Stimulated activated effector memory CD8-positive, alpha-beta T cell treated with anti-CD3 and anti-CD28 coated beads, Interleukin-12 subunit alpha, Interleukin-12 subunit beta, amount 100 ng/mL, for 72 hours (primary cell): ENCODE results near the gene IRF9.
A peak's percentile ranks its signal among the peaks of the same experiment; 100 is the strongest.

Experiments used
- ATAC-seq: fragments of 150-1000 bp; cut with Tn5 transposase; 2 replicates; pipeline ENCODE4 v1.10.0; 2021
- DNase-seq, 2 donors: peaks; one replicate each; pipeline ENCODE4 v3.0.0; 2021 to 2022; ENCODE audit warnings: low spot score in 2 of 2
- H3K27ac Mint-ChIP-seq: one replicate; pipeline ENCODE4 v1.8.0; 2022; ENCODE audit warnings: mild to moderate bottlenecking, mixed read lengths
- H3K36me3 Mint-ChIP-seq: one replicate; pipeline ENCODE4 v1.8.0; 2022; ENCODE audit warnings: mild to moderate bottlenecking, mixed read lengths
- H3K4me1 Mint-ChIP-seq: one replicate; pipeline ENCODE4 v1.8.0; 2022; ENCODE audit warnings: mixed read lengths
- H3K4me3 Mint-ChIP-seq: one replicate; pipeline ENCODE4 v1.8.0; 2022; ENCODE audit warnings: mild to moderate bottlenecking, mixed read lengths
- H3K9me3 Mint-ChIP-seq: one replicate; pipeline ENCODE4 v1.8.0; 2022; ENCODE audit warnings: mixed read lengths

IRF9 gene

GRCh38 chr14:24126939-24127338, 34.1 kb upstream of the IRF9 start:
- DNase-seq (no peak), ATAC-seq (no peak)
- H3K4me1 Mint-ChIP-seq, result peaks cover 4% of the 10 kb centered on the region
- H3K9me3 Mint-ChIP-seq, result no peaks in the 10 kb centered on the region
- no peak overlapping the region for H3K4me3 Mint-ChIP-seq
- no peak overlapping the region for H3K27ac Mint-ChIP-seq
- peaks cover 23% of the 10 kb centered on the region for H3K36me3 Mint-ChIP-seq

- ATAC-seq (no peak), DNase-seq (no peak)
- H3K27ac Mint-ChIP-seq, result no peak overlapping the region
- peaks cover 11% of the 10 kb centered on the region for H3K4me1 Mint-ChIP-seq
- no peak overlapping the region for H3K4me3 Mint-ChIP-seq
- H3K9me3 Mint-ChIP-seq, result no peaks in the 10 kb centered on the region
- H3K36me3 Mint-ChIP-seq, result peaks cover 16% of the 10 kb centered on the region
These were observed 33.4 kb upstream of the IRF9 start for GRCh38 chr14:24127673-24128072.

- DNase-seq (no peak), ATAC-seq (no peak)
- peaks cover 5% of the 10 kb centered on the region for H3K36me3 Mint-ChIP-seq
- no peak overlapping the region for H3K27ac Mint-ChIP-seq
- H3K9me3 Mint-ChIP-seq, result no peaks in the 10 kb centered on the region
- H3K4me1 Mint-ChIP-seq, result peaks cover 15% of the 10 kb centered on the region
- no peak overlapping the region for H3K4me3 Mint-ChIP-seq
These were observed 31.6 kb upstream of the IRF9 start for GRCh38 chr14:24129410-24129998.

- ATAC-seq, result no peak
- peaks cover 20% of the 10 kb centered on the region for H3K4me1 Mint-ChIP-seq
These were observed 30.7 kb upstream of the IRF9 start, which contains the start of gene FITM1 for GRCh38 chr14:24130380-24130716. TSS of gene FITM1 (plus strand) at chr14:24130659. CDS start at chr14:24131564, 905 bp downstream.

GRCh38 chr14:24130717-24131548, 30.1 kb upstream of the IRF9 start:
- no peaks in the 10 kb centered on the region for H3K36me3 Mint-ChIP-seq
- ATAC-seq, result no peak
- no peaks in the 10 kb centered on the region for H3K9me3 Mint-ChIP-seq
- H3K4me1 Mint-ChIP-seq, result peaks cover 24% of the 10 kb centered on the region
- no peak for DNase-seq
- no peak overlapping the region for H3K27ac Mint-ChIP-seq
- no peak overlapping the region for H3K4me3 Mint-ChIP-seq

More at GRCh38 chr14:24130380-24130716, 30.7 kb upstream of the IRF9 start, which contains the start of gene FITM1:
- DNase-seq, result no peak
- H3K36me3 Mint-ChIP-seq, result no peaks in the 10 kb centered on the region
- no peak within 1 kb of the TSS for H3K4me3 Mint-ChIP-seq
- no peaks in the 10 kb centered on the region for H3K9me3 Mint-ChIP-seq
- no peak within 1 kb of the TSS for H3K27ac Mint-ChIP-seq

- Mint-ChIP-seq H3K4me3 (no peak overlapping the region), H3K9me3 (no peaks in the 10 kb centered on the region)
These were observed 29.5 kb upstream of the IRF9 start for GRCh38 chr14:24131549-24131966.

GRCh38 chr14:24132061-24132685, 28.9 kb upstream of the IRF9 start:
- peaks cover 31% of the 10 kb centered on the region for H3K4me1 Mint-ChIP-seq
- DNase-seq (no peak), ATAC-seq (no peak)
- H3K27ac Mint-ChIP-seq, result peak overlapping the region; percentile 91
- no peak overlapping the region for H3K4me3 Mint-ChIP-seq
- no peaks in the 10 kb centered on the region for H3K9me3 Mint-ChIP-seq
- peaks cover 7% of the 10 kb centered on the region for H3K36me3 Mint-ChIP-seq

More at GRCh38 chr14:24131549-24131966, 29.5 kb upstream of the IRF9 start:
- Mint-ChIP-seq H3K36me3 (peaks cover under 1% of the 10 kb centered on the region), H3K4me1 (peaks cover 25% of the 10 kb centered on the region), H3K27ac (peak overlapping the region; percentile 91)
- DNase-seq, result no peak
- no peak for ATAC-seq

GRCh38 chr14:24132976-24133375, 28.1 kb upstream of the IRF9 start:
- H3K9me3 Mint-ChIP-seq, result no peaks in the 10 kb centered on the region
- H3K36me3 Mint-ChIP-seq, result peaks cover 15% of the 10 kb centered on the region
- H3K27ac Mint-ChIP-seq, result peak overlapping the region; percentile 91
- ATAC-seq (no peak), DNase-seq (no peak)
- peaks cover 39% of the 10 kb centered on the region for H3K4me1 Mint-ChIP-seq
- no peak overlapping the region for H3K4me3 Mint-ChIP-seq

- DNase-seq (no peak), ATAC-seq (no peak)
- no peak overlapping the region for H3K4me3 Mint-ChIP-seq
- H3K4me1 Mint-ChIP-seq, result peaks cover 47% of the 10 kb centered on the region
- H3K36me3 Mint-ChIP-seq, result peaks cover 23% of the 10 kb centered on the region
- H3K27ac Mint-ChIP-seq, result no peak overlapping the region
- H3K9me3 Mint-ChIP-seq, result no peaks in the 10 kb centered on the region
These were observed 27.3 kb upstream of the IRF9 start for GRCh38 chr14:24133735-24134134.

GRCh38 chr14:24135584-24135833, 25.6 kb upstream of the IRF9 start:
- ATAC-seq (peak; percentile 2), DNase-seq (no peak)
- Mint-ChIP-seq H3K27ac (peak overlapping the region; percentile 81), H3K4me1 (peaks cover 59% of the 10 kb centered on the region), H3K9me3 (no peaks in the 10 kb centered on the region), H3K36me3 (peaks cover 40% of the 10 kb centered on the region), H3K4me3 (peak overlapping the region; percentile 87)

GRCh38 chr14:24135834-24136683, 25.0 kb upstream of the IRF9 start, which contains the start of gene PSME1:
TSS of gene PSME1 (plus strand) at chr14:24136194. CDS start at chr14:24136263, 69 bp downstream.
- ATAC-seq (peak; percentile 94), DNase-seq (peak; percentile 91 to 97)
- H3K27ac Mint-ChIP-seq, result peak within 1 kb of the TSS; percentile 92
- H3K36me3 Mint-ChIP-seq, result peaks cover 46% of the 10 kb centered on the region
- H3K4me1 Mint-ChIP-seq, result peaks cover 64% of the 10 kb centered on the region
- peak within 1 kb of the TSS; percentile 87 for H3K4me3 Mint-ChIP-seq
- H3K9me3 Mint-ChIP-seq, result no peaks in the 10 kb centered on the region

GRCh38 chr14:24136684-24137528, 24.2 kb upstream of the IRF9 start:
- Mint-ChIP-seq H3K9me3 (no peaks in the 10 kb centered on the region), H3K27ac (peak overlapping the region; percentile 92), H3K4me1 (peaks cover 64% of the 10 kb centered on the region), H3K4me3 (peak overlapping the region; percentile 87), H3K36me3 (peaks cover 54% of the 10 kb centered on the region)
- no peak for ATAC-seq
- DNase-seq, result no peak

- Mint-ChIP-seq H3K4me3 (peak overlapping the region; percentile 87), H3K9me3 (no peaks in the 10 kb centered on the region), H3K27ac (peak overlapping the region; percentile 92), H3K36me3 (peaks cover 63% of the 10 kb centered on the region), H3K4me1 (peaks cover 62% of the 10 kb centered on the region)
- DNase-seq (no peak), ATAC-seq (no peak)
These were observed 23.3 kb upstream of the IRF9 start for GRCh38 chr14:24137529-24138395.
